GF-D8 (cell line): Measurements from ENCODE around the gene GARNL3.

Experiments used
- DNase-seq: peaks from one replicate; lab custom pipeline; 2025; lab: John Stamatoyannopoulos, UW

The GARNL3 gene

GRCh38 chr9:127277770-127278169, 13.2 kb downstream of the GARNL3 start:
- DNase-seq = no peak

- no peak for DNase-seq
Observed at GRCh38 chr9:127278372-127278771, 13.8 kb downstream of the GARNL3 start.

- DNase-seq = no peak
Observed at GRCh38 chr9:127279717-127280285, 15.2 kb downstream of the GARNL3 start.

GRCh38 chr9:127280880-127281660, 16.5 kb downstream of the GARNL3 start:
- no peak for DNase-seq

- no peak for DNase-seq
Observed at GRCh38 chr9:127281891-127282290, 17.3 kb downstream of the GARNL3 start.

GRCh38 chr9:127282611-127283010, 18.0 kb downstream of the GARNL3 start:
- no peak for DNase-seq

- DNase-seq = no peak
Observed at GRCh38 chr9:127283135-127283534, 18.6 kb downstream of the GARNL3 start.

GRCh38 chr9:127283917-127284497, 19.4 kb downstream of the GARNL3 start:
- DNase-seq = no peak

GRCh38 chr9:127285965-127286364, 21.4 kb downstream of the GARNL3 start:
- no peak for DNase-seq

GRCh38 chr9:127290561-127291065, 26.0 kb downstream of the GARNL3 start:
- no peak for DNase-seq

GRCh38 chr9:127291246-127291778, 26.7 kb downstream of the GARNL3 start:
- DNase-seq = no peak

GRCh38 chr9:127292415-127292814, 27.8 kb downstream of the GARNL3 start:
- DNase-seq = no peak

GRCh38 chr9:127293328-127293727, 28.8 kb downstream of the GARNL3 start:
- DNase-seq = no peak

GRCh38 chr9:127293767-127294166, 29.2 kb downstream of the GARNL3 start:
- DNase-seq = no peak

GRCh38 chr9:127295005-127295404, 30.4 kb downstream of the GARNL3 start:
- DNase-seq = no peak

GRCh38 chr9:127300886-127301447, 36.4 kb downstream of the GARNL3 start:
- no peak for DNase-seq

GRCh38 chr9:127303830-127304229, 39.3 kb downstream of the GARNL3 start:
- no peak for DNase-seq

- no peak for DNase-seq
Observed at GRCh38 chr9:127305206-127305837, 40.7 kb downstream of the GARNL3 start.

GRCh38 chr9:127305838-127306226, 41.3 kb downstream of the GARNL3 start:
- DNase-seq = no peak

- no peak for DNase-seq
Observed at GRCh38 chr9:127307802-127308201, 43.2 kb downstream of the GARNL3 start.

GRCh38 chr9:127308652-127309434, 44.3 kb downstream of the GARNL3 start:
- no peak for DNase-seq
